ENCODE data around the gene PLRG1.

DNA sequence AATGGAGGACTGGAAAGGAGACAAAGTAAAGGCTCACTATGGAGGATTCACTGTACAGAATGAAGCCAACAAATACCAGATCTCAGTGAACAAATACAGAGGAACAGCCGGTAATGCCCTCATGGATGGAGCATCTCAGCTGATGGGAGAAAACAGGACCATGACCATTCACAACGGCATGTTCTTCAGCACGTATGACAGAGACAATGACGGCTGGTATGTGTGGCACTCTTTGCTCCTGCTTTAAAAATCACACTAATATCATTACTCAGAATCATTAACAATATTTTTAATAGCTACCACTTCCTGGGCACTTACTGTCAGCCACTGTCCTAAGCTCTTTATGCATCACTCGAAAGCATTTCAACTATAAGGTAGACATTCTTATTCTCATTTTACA is 19.4 kb upstream of the PLRG1 start:
- TF ChIP-seq, protein P1, sequence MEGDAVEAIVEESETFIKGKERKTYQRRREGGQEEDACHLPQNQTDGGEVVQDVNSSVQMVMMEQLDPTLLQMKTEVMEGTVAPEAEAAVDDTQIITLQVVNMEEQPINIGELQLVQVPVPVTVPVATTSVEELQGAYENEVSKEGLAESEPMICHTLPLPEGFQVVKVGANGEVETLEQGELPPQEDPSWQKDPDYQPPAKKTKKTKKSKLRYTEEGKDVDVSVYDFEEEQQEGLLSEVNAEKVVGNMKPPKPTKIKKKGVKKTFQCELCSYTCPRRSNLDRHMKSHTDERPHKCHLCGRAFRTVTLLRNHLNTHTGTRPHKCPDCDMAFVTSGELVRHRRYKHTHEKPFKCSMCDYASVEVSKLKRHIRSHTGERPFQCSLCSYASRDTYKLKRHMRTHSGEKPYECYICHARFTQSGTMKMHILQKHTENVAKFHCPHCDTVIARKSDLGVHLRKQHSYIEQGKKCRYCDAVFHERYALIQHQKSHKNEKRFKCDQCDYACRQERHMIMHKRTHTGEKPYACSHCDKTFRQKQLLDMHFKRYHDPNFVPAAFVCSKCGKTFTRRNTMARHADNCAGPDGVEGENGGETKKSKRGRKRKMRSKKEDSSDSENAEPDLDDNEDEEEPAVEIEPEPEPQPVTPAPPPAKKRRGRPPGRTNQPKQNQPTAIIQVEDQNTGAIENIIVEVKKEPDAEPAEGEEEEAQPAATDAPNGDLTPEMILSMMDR (IDR thresholded peaks at IDR 0.05) = no peak
- TF ChIP-seq POLR2A (IDR thresholded peaks at IDR 0.05) = no peak
